Lung microvascular endothelial cell (primary cell): Measurements from ENCODE around the gene SRGAP2B. TPM values are rescaled to one million over a fixed set of nuclear protein-coding genes. Genes with fewer than 3 reads are reported as not detected.
"Not testable (repeated sequence)": the region's sequence is repeated elsewhere in the genome, so short reads cannot be mapped to it uniquely, and the experiment has no call there.

Experiments
- DNase-seq, 2 donors: peaks; one replicate each; pipeline versions ENCODE4 v3.0.0 to v3.0.0-alpha.2; 2010; ENCODE audit warnings: low read depth in 2 of 2
- total RNA-seq: library from RNA; depleted of rRNA; stranded (reverse); fragments of >200 nt; gene quantifications from 2 replicates; pipeline ENCODE4 v1.2.1, GENCODE V29; 2014

SRGAP2B gene
- total RNA-seq, 1 donor from 2014 or later: 68.3 TPM

DNA sequence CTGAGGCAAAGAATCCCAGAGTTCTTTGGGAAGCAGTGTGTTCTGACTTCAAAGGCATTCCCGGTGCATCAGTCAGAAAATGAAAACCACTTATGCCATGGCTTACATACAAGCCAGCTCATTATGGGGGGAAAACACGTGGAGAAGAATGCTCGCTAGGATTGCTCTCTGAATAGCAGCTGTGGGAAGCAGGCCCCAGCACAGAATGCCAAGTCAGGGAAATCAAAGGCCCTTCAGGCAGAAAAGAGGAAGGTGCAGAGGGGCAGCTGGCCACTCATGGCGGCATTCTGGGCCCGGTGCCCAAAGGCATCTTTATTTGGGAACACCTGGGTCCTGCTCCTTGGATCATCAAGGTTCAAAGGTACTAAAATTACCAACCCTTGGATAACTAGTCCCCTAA is 184.4 kb downstream of the SRGAP2B start:
- DNase-seq: not testable (repeated sequence)

DNA sequence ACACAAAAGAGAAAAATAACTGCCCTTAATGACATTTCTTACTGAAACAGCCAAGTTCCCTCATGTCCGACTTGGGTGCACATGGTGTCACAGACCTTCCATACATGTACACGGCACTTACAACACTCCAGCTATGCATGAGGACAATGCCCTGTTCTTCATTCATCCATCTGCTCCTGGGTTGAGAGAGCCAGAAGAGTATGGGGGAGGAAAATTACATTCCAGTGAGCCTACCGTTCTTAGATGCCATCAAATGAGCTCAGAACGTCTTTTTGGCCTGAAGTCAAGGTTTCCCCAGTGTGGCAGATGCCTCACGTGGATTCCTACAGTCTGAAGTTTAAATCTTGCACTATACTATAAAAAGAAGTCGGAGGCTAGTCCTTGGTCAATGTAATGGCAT is 194.3 kb downstream of the SRGAP2B start:
- DNase-seq: not testable (repeated sequence)

DNA sequence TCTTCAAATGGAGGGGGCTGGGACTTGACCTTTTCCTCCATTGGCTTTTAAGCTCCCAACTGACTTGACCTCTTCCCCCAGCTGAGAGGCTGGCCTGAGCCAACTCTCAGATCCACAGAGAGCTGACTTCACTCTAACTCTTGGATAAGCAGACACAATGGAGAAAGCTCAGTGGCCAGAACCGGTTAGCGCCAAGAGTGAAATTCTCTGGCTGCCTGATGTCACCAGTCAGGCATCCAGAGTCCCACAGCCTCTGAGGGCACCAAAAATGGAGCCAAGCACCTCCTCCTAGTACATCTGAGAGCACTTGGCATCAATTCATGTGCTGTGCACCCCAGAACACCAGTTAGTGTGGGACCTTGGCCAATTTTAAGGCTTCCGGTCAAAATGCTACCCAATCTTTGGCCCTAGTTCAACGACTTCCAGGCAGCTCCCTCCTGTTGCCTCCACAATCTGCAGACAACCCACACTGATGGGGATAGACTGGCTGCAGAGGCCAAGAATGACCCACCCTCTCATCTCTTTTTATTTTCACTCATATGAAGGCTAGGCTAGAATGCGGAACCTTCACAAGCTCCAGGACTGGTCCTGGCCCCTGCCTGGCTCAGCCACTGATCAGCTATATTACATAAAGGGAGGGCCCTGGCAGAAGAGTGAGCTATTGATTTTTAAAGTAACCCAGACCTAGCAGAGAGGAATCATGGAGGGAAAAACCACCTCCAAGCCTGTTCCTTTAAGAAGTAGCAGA is 200.5 kb downstream of the SRGAP2B start:
- DNase-seq: not testable (repeated sequence)

DNA sequence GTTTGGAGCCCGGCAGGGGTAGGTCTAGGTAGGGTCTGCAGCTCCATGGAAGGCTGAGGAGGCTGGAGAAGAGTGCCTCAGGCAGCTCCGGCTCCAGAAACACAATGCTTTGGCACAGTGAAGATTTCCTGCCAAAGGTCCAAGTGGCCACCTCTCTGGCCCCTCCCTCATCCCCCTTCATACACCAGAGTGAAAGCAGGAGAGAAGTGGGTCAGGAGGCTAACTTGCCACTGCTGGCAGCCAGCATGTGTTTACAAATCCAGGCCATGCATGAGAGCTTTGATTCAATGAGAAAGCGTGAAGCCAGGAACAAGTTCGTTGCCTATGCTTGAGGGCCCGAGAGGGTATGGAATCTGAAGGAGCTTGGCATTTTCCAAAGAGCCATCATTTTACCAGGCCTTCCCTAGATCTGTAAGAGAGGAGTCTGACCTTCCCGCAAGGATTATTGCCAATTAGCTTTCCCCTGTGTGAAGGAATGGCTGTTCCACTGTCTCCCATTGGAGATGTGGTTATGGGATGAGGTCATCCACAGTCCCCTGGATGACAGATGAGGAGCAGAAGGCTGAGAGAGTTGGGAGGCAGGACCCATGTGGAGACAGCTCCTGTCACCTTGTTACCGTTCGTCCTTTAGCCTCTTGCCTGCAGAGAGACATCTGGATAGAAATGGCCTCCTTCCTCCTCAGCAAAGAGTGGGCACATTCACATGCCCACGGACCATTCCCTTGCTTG is 201.3 kb downstream of the SRGAP2B start:
- DNase-seq: not testable (repeated sequence)

DNA sequence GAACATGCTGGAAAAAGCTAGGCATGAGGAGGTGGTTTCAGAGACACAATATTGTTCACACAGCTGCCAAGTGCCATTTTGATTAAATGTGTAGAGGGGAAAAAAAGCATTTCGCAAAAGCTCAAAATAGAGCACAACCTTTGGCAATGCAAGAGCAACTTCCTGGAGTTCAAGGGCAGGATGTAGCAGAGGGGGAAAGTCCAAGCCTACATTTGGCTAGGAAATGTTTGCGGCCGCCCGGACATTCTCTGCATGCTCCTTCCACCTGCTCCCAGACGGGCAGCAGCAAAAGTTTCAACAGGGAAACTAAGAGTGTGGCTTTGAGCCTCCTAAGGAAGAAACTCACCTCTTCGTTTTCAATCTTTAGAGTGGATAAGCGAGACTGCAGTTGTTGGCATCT is 202.1 kb downstream of the SRGAP2B start:
- DNase-seq: not testable (repeated sequence)

DNA sequence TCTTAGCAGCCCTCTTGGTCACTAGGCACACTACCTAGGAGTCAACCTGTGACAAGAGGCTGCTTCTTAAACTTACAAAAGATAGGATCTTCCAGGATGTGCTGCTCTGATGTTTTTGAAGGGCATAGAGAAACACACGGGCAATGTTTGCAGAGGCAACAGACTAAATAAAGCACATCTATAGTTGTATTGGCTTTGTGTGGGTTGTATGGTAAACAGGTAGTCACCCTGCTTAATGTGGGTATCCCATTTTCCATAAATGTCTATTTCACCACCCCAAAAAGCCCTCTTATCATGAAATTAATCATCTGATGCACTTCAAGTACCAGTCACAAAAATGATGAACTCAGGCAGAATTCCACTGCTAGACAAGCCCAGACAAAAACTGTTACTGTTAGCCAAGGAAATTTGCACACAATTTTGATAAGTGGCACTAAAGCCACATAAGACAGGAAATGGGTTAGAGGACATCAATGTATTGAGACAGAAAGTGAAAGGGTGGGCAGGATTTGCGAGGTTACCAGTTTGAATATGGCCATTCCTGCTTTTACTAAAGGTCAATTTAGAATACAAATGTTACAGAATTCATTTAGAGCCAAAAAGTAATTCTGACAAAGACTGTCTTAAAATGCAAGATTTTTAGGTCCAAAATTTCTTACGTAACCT is 205.5 kb downstream of the SRGAP2B start:
- not testable (repeated sequence) for DNase-seq

DNA sequence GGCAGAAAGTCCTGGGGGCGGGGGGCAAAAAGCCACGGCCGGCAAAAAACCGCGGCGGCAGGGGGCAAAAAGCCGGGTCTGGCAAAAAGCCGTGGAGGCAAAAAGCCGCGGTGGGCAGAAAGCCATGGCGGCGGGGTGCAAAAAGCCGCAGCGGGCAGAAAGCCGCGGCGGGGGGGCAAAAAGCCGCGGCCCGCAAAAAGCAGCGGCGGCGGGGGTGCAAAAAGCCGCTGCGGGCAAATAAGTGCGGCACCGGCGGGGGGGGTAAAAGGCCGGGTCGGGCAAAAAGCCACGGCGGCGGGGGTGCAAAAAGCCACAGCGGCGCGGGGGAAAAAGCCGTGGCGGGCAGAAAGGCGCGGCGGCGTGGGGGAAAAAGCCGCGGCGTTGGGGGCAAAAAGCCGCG is 212.1 kb downstream of the SRGAP2B start:
- peak; percentile 0 for DNase-seq

DNA sequence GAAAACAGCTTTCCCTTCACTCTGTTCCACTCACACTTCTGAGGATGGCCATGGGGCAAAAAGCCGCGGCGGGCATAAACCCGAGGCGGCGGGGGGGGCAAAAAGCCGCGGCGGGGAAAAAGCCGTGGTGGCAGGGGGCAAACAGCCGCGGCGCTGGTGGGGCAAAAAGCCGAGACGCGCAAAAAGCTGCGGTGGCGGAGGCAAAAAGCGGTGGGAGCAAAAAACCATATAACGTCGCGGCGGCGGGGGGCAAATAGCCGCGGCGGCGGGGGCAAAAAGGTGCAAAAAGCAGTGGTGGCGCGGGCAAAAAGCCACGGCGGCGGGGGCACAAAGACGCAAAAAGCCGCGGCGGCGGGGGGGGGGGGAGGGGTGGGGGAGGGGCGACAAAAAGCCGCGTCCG is 212.8 kb downstream of the SRGAP2B start:
- not testable (repeated sequence) for DNase-seq

DNA sequence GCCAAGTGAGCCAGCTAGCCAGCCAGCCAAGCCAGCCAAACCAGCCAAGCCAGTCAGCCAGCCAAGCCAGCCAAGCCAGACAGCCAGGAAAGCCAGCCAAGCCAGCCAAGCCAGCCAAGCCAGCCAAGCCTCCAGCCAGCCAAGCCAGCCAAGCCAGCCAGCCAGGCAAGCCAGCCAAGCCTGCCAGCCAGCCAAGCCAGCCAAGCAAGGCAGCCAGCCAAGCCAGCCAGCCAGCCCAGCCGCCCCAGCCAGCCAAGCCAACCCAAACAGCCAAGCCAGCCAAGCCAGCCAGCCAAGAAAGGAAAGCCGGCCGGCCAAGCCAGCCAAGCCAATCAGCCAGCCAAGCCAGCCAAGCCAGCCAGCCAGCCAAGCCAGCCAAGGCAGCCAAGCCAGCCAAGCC is 236.5 kb downstream of the SRGAP2B start:
- DNase-seq: not testable (repeated sequence)

Other genes starting within 250 kb of the SRGAP2B start
- gene FAM72D, start 646 bp upstream of the SRGAP2B start, total RNA-seq: 0.40 and 0.87 TPM in 2 replicates
- gene PPIAL4D, start 146.8 kb upstream of the SRGAP2B start, total RNA-seq: not detected in 2 replicates